Measurements from ENCODE around the gene SLITRK3.

The SLITRK3 gene

GRCh38 chr3:165158011-165158410 is 38.2 kb downstream of the SLITRK3 start:
- no peak overlapping the region for H3K9ac ChIP-seq (ENCODE audit: low read length)
- no peaks in the 10 kb centered on the region for H3K79me2 ChIP-seq (ENCODE audit: low read length)
- H2AFZ ChIP-seq (ENCODE audit: low read length), result no peak overlapping the region
- H3K4me2 ChIP-seq (ENCODE audit: low read depth, low read length), result no peak overlapping the region
- no peaks in the 10 kb centered on the region for H3K9me3 ChIP-seq (replicated peaks; ENCODE audit: insufficient read depth, low read length)
- no peak overlapping the region for H3K27ac ChIP-seq (ENCODE audit: low read length)
- TF ChIP-seq EZH2phosphoT487 (IDR thresholded peaks at IDR 0.05; ENCODE audit: low read length) (no peak), EZH2 (optimal IDR thresholded peaks at IDR 0.05; ENCODE audit: low read depth, low read length) (no peak), CTCF (IDR thresholded peaks at IDR 0.05; ENCODE audit: low read length) (no peak)
- no peaks in the 10 kb centered on the region for H3K9me2 ChIP-seq (replicated peaks; ENCODE audit: insufficient read depth, low read length)
- no peaks in the 10 kb centered on the region for H3K27me3 ChIP-seq (replicated peaks; ENCODE audit: insufficient read depth, low read length)
- no peaks in the 10 kb centered on the region for H4K20me1 ChIP-seq (ENCODE audit: insufficient read depth, low read length)
- H3K4me1 ChIP-seq (ENCODE audit: low read length), result no peaks in the 10 kb centered on the region
- no peak for DNase-seq
- H3F3A ChIP-seq (ENCODE audit: insufficient read depth, low read length), result no peaks in the 10 kb centered on the region
- H3K4me3 ChIP-seq (ENCODE audit: low read length), result no peak overlapping the region
- H3K36me3 ChIP-seq (replicated peaks; ENCODE audit: insufficient read depth, low read length), result no peaks in the 10 kb centered on the region

GRCh38 chr3:165156757-165157420 is 39.3 kb downstream of the SLITRK3 start:
- no peaks in the 10 kb centered on the region for H3K27me3 ChIP-seq (replicated peaks; ENCODE audit: insufficient read depth, low read length)
- no peak overlapping the region for H3K27ac ChIP-seq (ENCODE audit: low read length)
- no peaks in the 10 kb centered on the region for H4K20me1 ChIP-seq (ENCODE audit: insufficient read depth, low read length)
- no peaks in the 10 kb centered on the region for H3F3A ChIP-seq (ENCODE audit: insufficient read depth, low read length)
- H3K9me3 ChIP-seq (replicated peaks; ENCODE audit: insufficient read depth, low read length), result no peaks in the 10 kb centered on the region
- H2AFZ ChIP-seq (ENCODE audit: low read length), result no peak overlapping the region
- no peak overlapping the region for H3K4me2 ChIP-seq (ENCODE audit: low read depth, low read length)
- no peaks in the 10 kb centered on the region for H3K36me3 ChIP-seq (replicated peaks; ENCODE audit: insufficient read depth, low read length)
- no peak overlapping the region for H3K9ac ChIP-seq (ENCODE audit: low read length)
- no peaks in the 10 kb centered on the region for H3K4me1 ChIP-seq (ENCODE audit: low read length)
- TF ChIP-seq CTCF (IDR thresholded peaks at IDR 0.05; ENCODE audit: low read length), result no peak
- no peak for TF ChIP-seq EZH2phosphoT487 (IDR thresholded peaks at IDR 0.05; ENCODE audit: low read length)
- no peak for TF ChIP-seq EZH2 (optimal IDR thresholded peaks at IDR 0.05; ENCODE audit: low read depth, low read length)
- H3K79me2 ChIP-seq (ENCODE audit: low read length), result no peaks in the 10 kb centered on the region
- H3K4me3 ChIP-seq (ENCODE audit: low read length), result no peak overlapping the region
- H3K9me2 ChIP-seq (replicated peaks; ENCODE audit: insufficient read depth, low read length), result no peaks in the 10 kb centered on the region
- DNase-seq, result no peak

GRCh38 chr3:165148876-165149441 is 47.2 kb downstream of the SLITRK3 start:
- TF ChIP-seq EZH2 (optimal IDR thresholded peaks at IDR 0.05; ENCODE audit: low read depth, low read length), result no peak
- TF ChIP-seq CTCF (IDR thresholded peaks at IDR 0.05; ENCODE audit: low read length), result no peak
- TF ChIP-seq EZH2phosphoT487 (IDR thresholded peaks at IDR 0.05; ENCODE audit: low read length), result no peak
- no peak overlapping the region for H3K27ac ChIP-seq (ENCODE audit: low read length)
- H3K27me3 ChIP-seq (replicated peaks; ENCODE audit: insufficient read depth, low read length), result no peaks in the 10 kb centered on the region
- H3K36me3 ChIP-seq (replicated peaks; ENCODE audit: insufficient read depth, low read length), result no peaks in the 10 kb centered on the region
- H3K9ac ChIP-seq (ENCODE audit: low read length), result no peak overlapping the region
- H3K79me2 ChIP-seq (ENCODE audit: low read length), result no peaks in the 10 kb centered on the region
- H3K9me2 ChIP-seq (replicated peaks; ENCODE audit: insufficient read depth, low read length), result no peaks in the 10 kb centered on the region
- no peak overlapping the region for H2AFZ ChIP-seq (ENCODE audit: low read length)
- no peak overlapping the region for H3K4me2 ChIP-seq (ENCODE audit: low read depth, low read length)
- no peak overlapping the region for H3K4me3 ChIP-seq (ENCODE audit: low read length)
- H3F3A ChIP-seq (ENCODE audit: insufficient read depth, low read length), result no peaks in the 10 kb centered on the region
- no peaks in the 10 kb centered on the region for H3K4me1 ChIP-seq (ENCODE audit: low read length)
- H3K9me3 ChIP-seq (replicated peaks; ENCODE audit: insufficient read depth, low read length), result no peaks in the 10 kb centered on the region; the same call in 1 of the 2 replicates
- H4K20me1 ChIP-seq (ENCODE audit: insufficient read depth, low read length), result no peaks in the 10 kb centered on the region
- no peak for DNase-seq
